Gastrocnemius medialis (tissue), 4 donors: ENCODE results near the gene NRTN. TPM values are rescaled to one million over a fixed set of nuclear protein-coding genes. Genes with fewer than 3 reads are reported as not detected.
"Not testable (repeated sequence)": the region's sequence is repeated elsewhere in the genome, so short reads cannot be mapped to it uniquely, and the experiment has no call there.

Source experiments
- ATAC-seq, 2 donors: fragments of 150-250 bp; one replicate each; pipeline ENCODE4 v1.9.1; 2016
- DNase-seq, 2 donors: peaks; one replicate each; pipeline ENCODE4 v3.0.0-alpha.2; 2019
- H3K27ac ChIP-seq, 4 donors: fragments of 200-600 bp; sonication (generic); 1 replicate in 1 of 4; 2 replicates in 3 of 4; pipeline ENCODE4 v1.5.1; 2016 to 2018; ENCODE audit warnings: mild to moderate bottlenecking in 2 of 4, moderate library complexity in 1 of 4
- H3K27me3 ChIP-seq, 3 donors: fragments of 200-600 bp; sonication (generic) in 2 of 3; 1 replicate in 1 of 3; 2 replicates in 2 of 3; pipeline versions ENCODE4 v1.5.1 to v1.6.0; 2016 to 2019; ENCODE audit warnings: mild to moderate bottlenecking in 1 of 3, moderate library complexity in 1 of 3
- H3K36me3 ChIP-seq, 2 donors: fragments of 200-600 bp; sonication (generic) in 1 of 2; one replicate each; pipeline ENCODE4 v1.5.1; 2017 to 2018
- H3K4me1 ChIP-seq, 2 donors: fragments of 200-600 bp; sonication (generic) in 1 of 2; one replicate each; pipeline ENCODE4 v1.5.1; 2016 to 2017; ENCODE audit warnings: mild to moderate bottlenecking in 2 of 2
- H3K4me3 ChIP-seq, 4 donors: fragments of 200-600 bp; sonication (generic) in 3 of 4; 1 replicate in 1 of 4; 2 replicates in 3 of 4; pipeline ENCODE4 v1.5.1; 2016 to 2019; ENCODE audit warnings: mild to moderate bottlenecking in 2 of 4
- H3K9me3 ChIP-seq, 3 donors: fragments of 200-600 bp; sonication (generic) in 2 of 3; 1 replicate in 1 of 3; 2 replicates in 2 of 3; pipeline ENCODE4 v1.5.1; 2016 to 2019
- POLR2A ChIP-seq, 2 donors: fragments of 450-650 bp; IDR thresholded peaks; one replicate each; pipeline ENCODE4 v1.6.1; 2017; ENCODE audit warnings: antibody characterized with exemption in 2 of 2, mild to moderate bottlenecking in 2 of 2, moderate library complexity in 2 of 2
- in situ Hi-C, 4 donors: fragments of 200-750 bp; cut with MboI; loops; one replicate each; pipeline versions ENCODE4 v1.15.0 to v1.8.0; 2017; ENCODE audit warnings: low sequenced_read_pairs in 4 of 4
- intact Hi-C: fragments of 100-400 bp; cut with DNase I; formaldehyde crosslinking; loops from one replicate; pipeline ENCODE4 v1.15.1; 2023; ENCODE audit warnings: low total_unique reads
- total RNA-seq, 4 donors: library from RNA; depleted of rRNA; stranded (reverse); fragments of >200 nt; gene quantifications; one replicate each; pipeline versions ENCODE4 v1.1.0 to v1.2.3, GENCODE V29; 2016
- TF ChIP-seq, protein P1 (sequence below), 5 experiments: fragments of 450-650 bp in 3 of 5; fragments of 200-600 bp in 2 of 5; sonication (generic) in 2 of 5; IDR thresholded peaks in 4 of 5; conservative IDR thresholded peaks in 1 of 5; 1 replicate in 4 of 5; 2 replicates in 1 of 5; pipeline ENCODE4 v1.5.1; 2016 to 2019; ENCODE audit warnings: antibody characterized with exemption in 5 of 5, mild to moderate bottlenecking in 3 of 5, moderate library complexity in 3 of 5

The NRTN gene
- total RNA-seq, 4 donors from 2014 or later, result not detected

DNA sequence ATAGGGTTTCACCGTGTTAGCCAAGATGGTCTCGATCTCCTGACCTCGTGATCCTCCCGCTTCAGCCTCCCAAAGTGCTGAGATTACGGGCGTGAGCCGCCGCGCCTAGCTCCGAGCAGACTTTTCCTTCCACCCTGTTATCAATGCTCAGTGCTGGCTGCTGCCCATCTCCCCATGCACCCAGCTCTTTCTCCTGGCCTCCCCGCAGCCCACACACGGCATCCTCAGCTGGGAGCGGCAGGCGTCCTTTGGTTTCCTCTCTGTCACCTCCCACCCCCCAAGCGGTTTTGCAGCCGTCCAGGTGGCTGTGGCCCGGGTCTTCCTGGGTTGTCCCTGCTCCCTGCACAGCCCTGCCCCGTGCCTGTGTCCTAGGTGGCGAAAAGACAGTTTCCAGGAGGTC lies 32.5 kb upstream of the NRTN start:
- Histone ChIP-seq H3K9me3 (no peaks in the 10 kb centered on the region), H3K36me3 (no peaks in the 10 kb centered on the region), H3K4me1 (no peaks in the 10 kb centered on the region), H3K27me3 (peaks cover 0 to 4% (median 2%) of the 10 kb centered on the region in 3 donors), H3K4me3 (no peak overlapping the region), H3K27ac (no peak overlapping the region)
- no peak for ATAC-seq
- TF ChIP-seq, protein P1, sequence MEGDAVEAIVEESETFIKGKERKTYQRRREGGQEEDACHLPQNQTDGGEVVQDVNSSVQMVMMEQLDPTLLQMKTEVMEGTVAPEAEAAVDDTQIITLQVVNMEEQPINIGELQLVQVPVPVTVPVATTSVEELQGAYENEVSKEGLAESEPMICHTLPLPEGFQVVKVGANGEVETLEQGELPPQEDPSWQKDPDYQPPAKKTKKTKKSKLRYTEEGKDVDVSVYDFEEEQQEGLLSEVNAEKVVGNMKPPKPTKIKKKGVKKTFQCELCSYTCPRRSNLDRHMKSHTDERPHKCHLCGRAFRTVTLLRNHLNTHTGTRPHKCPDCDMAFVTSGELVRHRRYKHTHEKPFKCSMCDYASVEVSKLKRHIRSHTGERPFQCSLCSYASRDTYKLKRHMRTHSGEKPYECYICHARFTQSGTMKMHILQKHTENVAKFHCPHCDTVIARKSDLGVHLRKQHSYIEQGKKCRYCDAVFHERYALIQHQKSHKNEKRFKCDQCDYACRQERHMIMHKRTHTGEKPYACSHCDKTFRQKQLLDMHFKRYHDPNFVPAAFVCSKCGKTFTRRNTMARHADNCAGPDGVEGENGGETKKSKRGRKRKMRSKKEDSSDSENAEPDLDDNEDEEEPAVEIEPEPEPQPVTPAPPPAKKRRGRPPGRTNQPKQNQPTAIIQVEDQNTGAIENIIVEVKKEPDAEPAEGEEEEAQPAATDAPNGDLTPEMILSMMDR (IDR thresholded peaks at IDR 0.05 in 4 of 5, conservative IDR thresholded peaks at IDR 0.05 in 1 of 5), result no peak
- TF ChIP-seq POLR2A (IDR thresholded peaks at IDR 0.05), result no peak
- in situ Hi-C loops (no loop called here), intact Hi-C loops (no loop called here)
- no peak for DNase-seq

DNA sequence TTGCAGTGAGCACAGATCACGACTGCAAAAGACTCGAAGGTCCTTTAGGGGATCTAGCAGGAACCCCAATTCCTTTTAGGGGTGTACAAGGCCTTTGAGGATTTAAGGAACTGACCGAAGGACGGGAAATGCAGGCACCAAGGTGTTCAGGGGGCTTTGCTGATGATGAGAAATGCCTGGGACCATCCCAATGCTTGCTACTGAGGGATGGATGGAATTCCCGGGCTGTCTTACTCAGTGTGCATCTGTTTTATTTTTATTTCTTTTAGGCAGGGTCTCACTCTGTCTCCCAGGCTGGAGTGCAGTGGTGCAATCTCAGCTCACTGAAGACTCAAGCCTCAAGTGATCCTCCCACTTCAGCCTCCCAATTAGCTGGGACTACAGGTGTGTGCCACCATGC lies 31.6 kb upstream of the NRTN start:
- no peaks in the 10 kb centered on the region for H3K4me1 ChIP-seq
- ATAC-seq (no peak), DNase-seq (no peak)
- no peak overlapping the region for H3K27ac ChIP-seq
- peaks cover 0 to 4% (median 2%) of the 10 kb centered on the region in 3 donors for H3K27me3 ChIP-seq
- intact Hi-C loops (no loop called here), in situ Hi-C loops (no loop called here)
- no peaks in the 10 kb centered on the region for H3K36me3 ChIP-seq
- no peak for TF ChIP-seq POLR2A (IDR thresholded peaks at IDR 0.05)
- TF ChIP-seq, protein P1 (IDR thresholded peaks at IDR 0.05 in 4 of 5, conservative IDR thresholded peaks at IDR 0.05 in 1 of 5), result no peak
- H3K9me3 ChIP-seq, result no peaks in the 10 kb centered on the region
- H3K4me3 ChIP-seq, result no peak overlapping the region

DNA sequence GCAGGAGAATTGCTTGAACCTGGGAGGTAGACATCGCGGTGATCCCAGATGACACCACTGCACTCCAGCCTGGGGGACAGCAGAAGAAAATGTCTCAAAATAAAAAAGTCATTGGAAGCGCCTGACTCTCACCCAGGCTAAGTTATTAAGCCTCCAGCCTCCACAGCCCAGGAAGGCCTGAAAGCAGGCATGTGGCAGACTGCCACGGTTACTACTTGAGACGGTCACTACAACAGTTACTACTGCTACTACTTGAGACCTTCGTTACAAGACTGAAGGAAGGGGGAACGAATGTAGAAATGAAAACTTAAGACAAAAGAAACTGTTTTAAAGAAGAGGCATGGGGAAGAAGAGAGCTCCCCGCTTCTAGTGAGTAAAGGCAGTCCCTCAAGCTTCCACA lies 29.9 kb upstream of the NRTN start:
- in situ Hi-C loops (no loop called here), intact Hi-C loops (no loop called here)
- H3K27ac ChIP-seq, result no peak overlapping the region
- H3K4me3 ChIP-seq, result no peak overlapping the region
- H3K27me3 ChIP-seq, result peaks cover 0 to 4% (median 2%) of the 10 kb centered on the region in 3 donors
- no peaks in the 10 kb centered on the region for H3K4me1 ChIP-seq
- TF ChIP-seq POLR2A (IDR thresholded peaks at IDR 0.05), result no peak
- TF ChIP-seq, protein P1 (IDR thresholded peaks at IDR 0.05 in 4 of 5, conservative IDR thresholded peaks at IDR 0.05 in 1 of 5), result no peak
- H3K9me3 ChIP-seq, result no peaks in the 10 kb centered on the region
- DNase-seq (no peak), ATAC-seq (no peak)
- no peaks in the 10 kb centered on the region for H3K36me3 ChIP-seq

DNA sequence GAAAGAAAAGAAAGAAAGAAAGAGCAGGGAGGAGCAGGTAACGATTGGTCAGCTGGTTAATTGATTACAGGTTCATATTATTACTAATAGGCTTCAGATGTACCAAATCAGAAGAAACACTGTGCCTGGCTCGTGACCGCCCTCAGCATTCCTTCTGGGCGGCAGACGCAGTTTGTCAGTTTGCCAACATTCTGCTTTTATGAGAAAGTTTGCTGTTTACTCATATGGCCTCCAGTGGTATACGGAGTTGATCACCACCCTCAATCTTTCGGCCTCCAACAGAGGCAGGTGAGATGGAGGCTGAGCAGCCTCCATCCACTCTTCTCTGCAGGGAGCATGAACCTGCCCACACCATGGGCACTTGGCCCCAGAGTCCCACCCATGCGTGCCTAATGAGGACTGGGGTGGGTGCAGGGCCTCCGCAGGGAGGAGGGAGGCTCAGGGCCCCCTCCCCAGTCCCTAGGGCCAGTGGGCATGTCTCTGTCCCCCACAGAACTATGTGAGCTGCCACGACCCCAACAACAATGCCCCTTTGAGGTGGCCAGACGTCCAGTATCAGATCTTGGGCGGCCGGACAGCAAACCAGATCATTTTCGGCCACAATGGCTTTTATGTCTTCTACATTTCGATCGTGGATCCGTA lies 29.1 kb upstream of the NRTN start:
- DNase-seq (no peak), ATAC-seq (no peak)
- Histone ChIP-seq H3K27ac (no peak overlapping the region), H3K36me3 (no peaks in the 10 kb centered on the region), H3K4me1 (no peaks in the 10 kb centered on the region), H3K4me3 (no peak overlapping the region), H3K9me3 (no peaks in the 10 kb centered on the region), H3K27me3 (peaks cover 0 to 4% (median 2%) of the 10 kb centered on the region in 3 donors)
- intact Hi-C loops, result no loop called here
- TF ChIP-seq POLR2A (IDR thresholded peaks at IDR 0.05), result no peak
- TF ChIP-seq, protein P1 (IDR thresholded peaks at IDR 0.05 in 4 of 5, conservative IDR thresholded peaks at IDR 0.05 in 1 of 5), result no peak
- in situ Hi-C loops, result no loop called here

- H3K4me1 ChIP-seq, result no peaks in the 10 kb centered on the region
- intact Hi-C loops (no loop called here), in situ Hi-C loops (no loop called here)
- ATAC-seq, result no peak
- H3K36me3 ChIP-seq, result no peaks in the 10 kb centered on the region
- no peaks in the 10 kb centered on the region for H3K9me3 ChIP-seq
- TF ChIP-seq, protein P1 (IDR thresholded peaks at IDR 0.05 in 4 of 5, conservative IDR thresholded peaks at IDR 0.05 in 1 of 5), result no peak
- no peak for TF ChIP-seq POLR2A (IDR thresholded peaks at IDR 0.05)
- H3K27ac ChIP-seq, result no peak overlapping the region
- DNase-seq, result no peak
- peaks cover 0 to 2% (median 0%) of the 10 kb centered on the region in 3 donors for H3K27me3 ChIP-seq
- H3K4me3 ChIP-seq, result no peak overlapping the region
Observed at GRCh38 chr19:5778402-5778801, 26.5 kb upstream of the NRTN start.

GRCh38 chr19:5780916-5781315 lies 24.0 kb upstream of the NRTN start:
- intact Hi-C loops, H3K4me3 ChIP-seq, in situ Hi-C loops, ATAC-seq, DNase-seq, H3K27me3 ChIP-seq, H3K4me1 ChIP-seq, H3K9me3 ChIP-seq, H3K27ac ChIP-seq: not testable (repeated sequence)
- peaks cover under 1 to 17% of the 10 kb centered on the region in 2 donors for H3K36me3 ChIP-seq
